ENCODE data around the gene M1AP. TPM values are rescaled to one million over a fixed set of nuclear protein-coding genes. Genes with fewer than 3 reads are reported as not detected.
A peak's percentile ranks its signal among the peaks of the same experiment; 100 is the strongest.

M1AP gene
- total RNA-seq, 1 donor from 2014 or later, result 0.20 TPM

GRCh38 chr2:74534411-74534810, 113.7 kb downstream of the M1AP start:
- DNase-seq (ENCODE audit: low read depth), result no peak
- no peak overlapping the region for H3K4me3 Mint-ChIP-seq (ENCODE audit: unreplicated experiment)
- no peak overlapping the region for H3K4me2 ChIP-seq (ENCODE audit: low read length)

DNA sequence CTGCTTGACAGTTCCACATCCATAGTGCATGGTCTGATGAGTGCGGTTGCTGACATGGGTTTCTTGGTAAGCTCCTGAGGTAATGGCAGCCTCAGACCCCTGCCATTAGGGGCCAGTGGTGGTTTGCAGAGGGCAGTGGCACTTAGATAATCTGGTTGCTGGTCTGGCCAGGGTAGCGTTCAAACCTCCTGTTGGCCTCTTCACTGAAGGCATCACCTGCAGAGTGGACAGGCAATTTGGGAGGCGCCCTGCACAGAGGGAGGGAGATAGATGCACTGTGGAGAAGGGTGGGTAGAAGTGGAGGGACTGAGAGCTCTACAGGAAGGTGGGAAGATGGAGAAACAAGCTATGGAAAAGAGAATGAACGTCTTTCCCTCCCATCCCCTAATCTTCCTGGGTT, 114.7 kb downstream of the M1AP start:
- H3K36me3 Mint-ChIP-seq (ENCODE audit: low read depth, unreplicated experiment), result peaks cover 10% of the 10 kb centered on the region

More at GRCh38 chr2:74534411-74534810, 113.7 kb downstream of the M1AP start:
- peaks cover 8% of the 10 kb centered on the region for H3K4me1 Mint-ChIP-seq (ENCODE audit: low read depth, unreplicated experiment)
- Histone ChIP-seq H3K79me2 (ENCODE audit: insufficient read depth, low read length) (peaks cover 15% of the 10 kb centered on the region), H3K36me3 (ENCODE audit: insufficient read depth, low read length) (peaks cover 11% of the 10 kb centered on the region), H3K27me3 (ENCODE audit: insufficient read depth, low read length) (no peaks in the 10 kb centered on the region), H3K4me1 (ENCODE audit: insufficient read depth, low read length) (peaks cover 8% of the 10 kb centered on the region), H2AFZ (ENCODE audit: low read depth, low read length) (no peak overlapping the region), H3K9ac (ENCODE audit: low read length) (no peak overlapping the region), H3K27ac (ENCODE audit: low read depth, low read length) (no peak overlapping the region), H3K4me3 (ENCODE audit: insufficient read depth, low read depth, low read length) (no peak overlapping the region), H3K9me3 (ENCODE audit: insufficient read depth, low read depth, low read length) (no peaks in the 10 kb centered on the region), H4K20me1 (ENCODE audit: insufficient read depth, low read length) (peaks cover 19% of the 10 kb centered on the region)
- no peak for FAIRE-seq
- peaks cover 3% of the 10 kb centered on the region for H3K27me3 Mint-ChIP-seq (ENCODE audit: low read depth, unreplicated experiment)
- TF ChIP-seq EZH2 (IDR thresholded peaks at IDR 0.05; ENCODE audit: insufficient read depth, low read length) (no peak), CTCF (IDR thresholded peaks at IDR 0.05; ENCODE audit: insufficient read depth, low read depth, low read length) (no peak)
- peaks cover 10% of the 10 kb centered on the region for H3K36me3 Mint-ChIP-seq (ENCODE audit: low read depth, unreplicated experiment)
- no peaks in the 10 kb centered on the region for H3K9me3 Mint-ChIP-seq (ENCODE audit: unreplicated experiment)
- H3K27ac Mint-ChIP-seq (ENCODE audit: unreplicated experiment), result no peak overlapping the region

More for the DNA sequence above, 114.7 kb downstream of the M1AP start:
- no peak for DNase-seq (ENCODE audit: low read depth)
- H3K79me2 ChIP-seq (ENCODE audit: insufficient read depth, low read length), result peaks cover 25% of the 10 kb centered on the region
- H4K20me1 ChIP-seq (ENCODE audit: insufficient read depth, low read length), result peaks cover 24% of the 10 kb centered on the region
- TF ChIP-seq CTCF (IDR thresholded peaks at IDR 0.05; ENCODE audit: insufficient read depth, low read depth, low read length), result no peak
- no peak for TF ChIP-seq EZH2 (IDR thresholded peaks at IDR 0.05; ENCODE audit: insufficient read depth, low read length)
- H3K27me3 ChIP-seq (ENCODE audit: insufficient read depth, low read length), result no peaks in the 10 kb centered on the region
- no peak for FAIRE-seq
- peak overlapping the region; percentile 1 for H3K4me3 Mint-ChIP-seq (ENCODE audit: unreplicated experiment)
- no peak overlapping the region for H3K27ac Mint-ChIP-seq (ENCODE audit: unreplicated experiment)
- no peak overlapping the region for H2AFZ ChIP-seq (ENCODE audit: low read depth, low read length)
- no peaks in the 10 kb centered on the region for H3K9me3 Mint-ChIP-seq (ENCODE audit: unreplicated experiment)
- H3K27me3 Mint-ChIP-seq (ENCODE audit: low read depth, unreplicated experiment), result no peaks in the 10 kb centered on the region
- H3K9me3 ChIP-seq (ENCODE audit: insufficient read depth, low read depth, low read length), result no peaks in the 10 kb centered on the region
- H3K36me3 ChIP-seq (ENCODE audit: insufficient read depth, low read length), result peaks cover 11% of the 10 kb centered on the region
- H3K4me2 ChIP-seq (ENCODE audit: low read length), result no peak overlapping the region
- H3K27ac ChIP-seq (ENCODE audit: low read depth, low read length), result no peak overlapping the region
- H3K4me3 ChIP-seq (ENCODE audit: insufficient read depth, low read depth, low read length), result no peak overlapping the region
- no peak overlapping the region for H3K9ac ChIP-seq (ENCODE audit: low read length)
- peaks cover 13% of the 10 kb centered on the region for H3K4me1 ChIP-seq (ENCODE audit: insufficient read depth, low read length)
- peaks cover 8% of the 10 kb centered on the region for H3K4me1 Mint-ChIP-seq (ENCODE audit: low read depth, unreplicated experiment)

All from astrocyte (in vitro differentiated cells and primary cell).